Stimulated activated CD4-positive, alpha-beta T cell treated with anti-CD3 and anti-CD28 coated beads, TNF-alpha, amount 100 ng/mL, for 4 hours (primary cell): ENCODE results near the gene CENPB.

ENCODE experiments used
- DNase-seq, 3 experiments: peaks; one replicate each; pipeline ENCODE4 v3.0.0-alpha.2; 2020; ENCODE audit warnings: low read depth in 3 of 3

CENPB gene

GRCh38 chr20:3749689-3750531 is 36.6 kb downstream of the CENPB start:
- DNase-seq = no peak

GRCh38 chr20:3749087-3749688 is 37.4 kb downstream of the CENPB start:
- DNase-seq = no peak

- DNase-seq = no peak
These were observed 38.5 kb downstream of the CENPB start for GRCh38 chr20:3748073-3748472.

GRCh38 chr20:3747471-3747870 is 39.1 kb downstream of the CENPB start:
- DNase-seq = no peak

GRCh38 chr20:3745686-3746173 is 40.8 kb downstream of the CENPB start:
- no peak for DNase-seq

GRCh38 chr20:3744806-3745685 is 41.5 kb downstream of the CENPB start:
- DNase-seq = peak; percentile 55 to 65 (median 63)

- no peak for DNase-seq
These were observed 42.5 kb downstream of the CENPB start for GRCh38 chr20:3744037-3744436.

- DNase-seq = no peak
These were observed 43.3 kb downstream of the CENPB start for GRCh38 chr20:3743251-3743650.

- DNase-seq = no peak
These were observed 44.6 kb downstream of the CENPB start for GRCh38 chr20:3741836-3742458.

GRCh38 chr20:3740615-3741301 is 45.8 kb downstream of the CENPB start:
- DNase-seq = no peak

GRCh38 chr20:3739926-3740451 is 46.6 kb downstream of the CENPB start:
- no peak for DNase-seq

GRCh38 chr20:3739054-3739925 is 47.2 kb downstream of the CENPB start:
- DNase-seq = no peak

GRCh38 chr20:3738111-3739053 is 48.2 kb downstream of the CENPB start:
- DNase-seq = no peak

GRCh38 chr20:3735768-3736167 is 50.8 kb downstream of the CENPB start:
- DNase-seq = no peak

- no peak for DNase-seq
These were observed 52.3 kb downstream of the CENPB start for GRCh38 chr20:3734111-3734843.
